NK-92 treated with Interleukin-12 subunit alpha and Interleukin-12 subunit beta, amount 100 ng/mL, for 24 hours (cell line): ENCODE results near the gene PIGK.
"Not testable (repeated sequence)": the region's sequence is repeated elsewhere in the genome, so short reads cannot be mapped to it uniquely, and the experiment has no call there.

ENCODE experiments used
- DNase-seq: peaks from one replicate; lab custom pipeline; 2025; lab: John Stamatoyannopoulos, UW

The PIGK gene

GRCh38 chr1:77219166-77219887 lies at the start of gene PIGK:
Gene PIGK, minus strand, starts transcription at chr1:77219430. Its CDS starts 28 bp downstream, at chr1:77219402.
- DNase-seq: peak; percentile 82

DNA sequence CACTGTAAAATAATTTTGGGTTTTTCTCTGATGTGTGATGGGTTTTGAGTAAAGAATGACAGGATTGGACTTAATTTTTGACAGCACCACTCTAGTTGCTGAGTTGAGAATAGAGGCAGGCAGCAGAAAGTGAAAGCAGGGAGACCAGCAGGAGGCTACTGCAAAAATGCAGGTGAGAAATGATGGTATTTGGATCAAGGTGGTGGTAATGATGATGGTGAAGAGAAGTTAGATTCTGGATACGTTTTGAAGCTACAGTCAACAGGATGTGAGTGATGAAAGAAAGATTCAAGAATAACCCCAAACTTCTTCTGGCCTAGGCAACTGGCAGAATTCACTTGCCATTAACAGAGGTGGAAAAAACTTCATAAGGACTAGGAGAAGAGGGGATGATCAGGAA lies 47.8 kb upstream of the PIGK start:
- DNase-seq: no peak

DNA sequence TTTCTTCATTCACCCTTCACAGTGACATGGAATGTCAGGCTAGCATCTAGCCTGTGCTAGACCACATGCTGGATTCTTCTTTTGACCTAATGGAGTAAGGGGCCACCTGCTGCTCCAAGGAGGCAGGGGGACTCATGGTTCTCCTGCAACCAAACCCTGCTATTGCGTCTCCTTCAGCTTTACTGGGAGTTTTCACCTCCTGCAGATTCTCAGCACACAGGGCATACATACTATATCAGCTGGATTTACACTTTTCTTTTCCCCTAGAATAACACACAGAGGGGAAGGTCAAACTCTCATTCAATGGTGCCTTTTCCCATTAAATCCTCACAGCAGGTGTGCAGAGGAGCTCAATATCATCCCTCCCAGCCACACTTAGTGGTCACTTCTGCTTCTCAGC lies 46.0 kb upstream of the PIGK start:
- no peak for DNase-seq

GRCh38 chr1:77263708-77264107 lies 44.5 kb upstream of the PIGK start:
- no peak for DNase-seq

- no peak for DNase-seq
Measured at GRCh38 chr1:77253211-77253610, 34.0 kb upstream of the PIGK start.

- no peak for DNase-seq
Measured at GRCh38 chr1:77250126-77250525, 30.9 kb upstream of the PIGK start.

DNA sequence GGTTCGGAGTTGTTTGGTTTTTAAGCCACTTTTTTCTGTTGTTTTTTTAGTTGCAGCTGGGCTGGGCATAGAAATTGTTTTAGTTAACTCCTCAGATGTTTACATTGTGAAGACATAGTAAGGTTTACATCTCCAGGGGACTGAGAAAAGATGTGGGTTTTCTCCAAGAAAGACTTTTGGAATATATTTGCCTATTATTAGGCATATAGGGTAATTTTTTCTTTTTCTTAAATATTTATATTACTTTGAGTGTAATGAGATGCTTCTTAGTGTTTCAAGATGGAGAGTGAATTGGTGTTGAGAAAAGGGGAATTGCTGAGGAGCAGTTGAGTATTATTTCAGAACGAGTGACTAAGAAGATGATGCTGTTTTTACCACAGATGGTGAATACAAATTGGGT lies 26.6 kb upstream of the PIGK start:
- no peak for DNase-seq

DNA sequence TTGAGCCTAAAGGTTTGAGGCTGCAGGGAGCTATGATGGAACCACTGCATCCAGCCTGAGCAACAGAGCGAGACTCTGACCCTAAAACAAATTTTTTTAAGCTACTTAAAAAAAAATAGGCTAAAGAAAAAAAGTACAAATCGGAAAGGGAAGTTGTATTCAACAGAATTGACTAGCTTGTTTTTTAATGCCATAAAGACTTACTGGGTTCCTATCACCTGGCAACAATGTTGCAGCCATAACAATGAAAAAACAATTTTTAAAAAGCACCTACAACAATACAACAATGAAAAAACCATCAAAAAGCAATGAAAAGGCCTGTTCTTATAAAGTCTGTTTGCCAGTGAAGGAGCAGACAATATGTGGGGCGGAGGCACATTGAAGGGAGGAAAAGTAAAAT lies 20.1 kb upstream of the PIGK start:
- no peak for DNase-seq

DNA sequence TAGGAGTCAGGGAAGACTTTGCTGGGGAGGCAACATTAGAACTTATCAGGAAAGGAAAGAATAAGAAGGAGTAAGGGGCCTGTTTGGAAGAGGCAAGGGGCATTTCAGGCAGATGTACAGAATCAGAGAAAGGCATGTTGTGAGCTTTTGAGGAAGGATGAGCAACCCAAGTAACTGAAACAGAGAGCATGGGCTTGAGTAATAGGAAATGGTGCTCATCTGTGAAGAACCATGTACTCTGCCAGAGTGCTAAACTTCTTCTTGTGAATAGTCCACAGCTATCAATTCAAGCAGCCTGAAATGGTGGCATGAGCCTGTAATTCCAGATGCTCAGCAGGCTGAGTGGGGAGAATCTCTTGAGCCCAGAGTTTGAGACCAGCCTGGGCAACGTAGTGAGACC lies 19.2 kb upstream of the PIGK start:
- no peak for DNase-seq

- DNase-seq: no peak
Measured at GRCh38 chr1:77234943-77235342, 15.7 kb upstream of the PIGK start.

- no peak for DNase-seq
Measured at GRCh38 chr1:77234096-77234495, 14.9 kb upstream of the PIGK start.

DNA sequence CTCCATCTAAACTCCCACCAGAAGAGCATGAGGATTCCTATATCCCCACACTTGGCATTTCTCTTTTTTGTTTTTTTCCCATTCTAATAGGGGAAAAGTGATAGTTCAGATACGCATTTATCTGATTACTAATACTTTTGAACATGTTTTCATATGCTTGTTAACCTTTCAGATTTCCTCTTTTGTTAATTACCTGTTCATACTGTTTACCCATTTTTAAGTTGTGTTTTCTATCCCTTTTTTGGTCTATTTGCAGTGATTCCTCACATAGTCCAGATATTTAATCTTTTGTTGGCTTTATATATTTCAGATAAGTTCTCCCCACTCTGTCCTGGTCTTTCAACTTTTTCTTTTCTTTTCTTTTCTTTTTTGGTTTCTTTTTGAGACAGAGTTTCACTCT lies 13.6 kb upstream of the PIGK start:
- no peak for DNase-seq

- no peak for DNase-seq
Measured at GRCh38 chr1:77230051-77230450, 10.8 kb upstream of the PIGK start.

- DNase-seq: no peak
Measured at GRCh38 chr1:77228836-77229235, 9.6 kb upstream of the PIGK start.

DNA sequence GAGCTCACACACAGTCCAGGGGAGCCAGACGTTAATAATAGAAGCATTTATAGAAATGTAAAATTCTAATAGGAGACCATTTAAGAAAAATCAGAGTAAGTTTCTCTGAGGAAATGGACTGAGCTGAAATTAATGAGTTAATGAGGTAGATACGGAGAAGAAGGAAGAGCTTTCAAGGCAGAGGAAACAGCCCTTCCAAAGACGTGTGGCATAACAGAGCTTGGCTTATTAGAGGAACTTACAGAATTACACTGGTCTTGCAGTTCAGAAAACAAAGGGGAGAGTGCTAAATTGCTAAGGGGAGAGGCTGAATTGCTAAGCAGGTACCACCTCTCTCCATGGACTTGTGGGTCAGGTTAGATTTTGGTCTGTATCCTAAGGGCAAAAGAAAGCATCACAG lies 8.2 kb upstream of the PIGK start:
- DNase-seq: no peak

DNA sequence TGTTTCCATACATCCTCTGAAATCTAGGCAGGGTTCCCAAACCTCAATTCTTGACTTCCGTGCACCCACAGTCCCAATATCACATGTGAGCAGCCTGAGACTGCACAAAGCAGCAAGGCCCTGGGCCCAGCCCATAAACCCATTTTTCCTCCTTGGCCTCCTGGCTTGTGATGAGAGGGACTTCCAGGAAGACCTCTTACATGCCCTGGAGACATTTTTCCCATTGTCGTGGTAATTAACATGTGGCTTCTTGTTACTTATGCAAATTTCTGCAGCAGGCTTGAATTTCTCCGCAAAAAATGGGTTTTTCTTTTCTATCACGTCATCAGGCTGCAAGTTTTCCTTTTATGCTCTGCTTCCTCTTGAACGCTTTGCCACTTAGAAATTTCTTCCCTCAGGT lies 3.3 kb upstream of the PIGK start:
- no peak for DNase-seq

DNA sequence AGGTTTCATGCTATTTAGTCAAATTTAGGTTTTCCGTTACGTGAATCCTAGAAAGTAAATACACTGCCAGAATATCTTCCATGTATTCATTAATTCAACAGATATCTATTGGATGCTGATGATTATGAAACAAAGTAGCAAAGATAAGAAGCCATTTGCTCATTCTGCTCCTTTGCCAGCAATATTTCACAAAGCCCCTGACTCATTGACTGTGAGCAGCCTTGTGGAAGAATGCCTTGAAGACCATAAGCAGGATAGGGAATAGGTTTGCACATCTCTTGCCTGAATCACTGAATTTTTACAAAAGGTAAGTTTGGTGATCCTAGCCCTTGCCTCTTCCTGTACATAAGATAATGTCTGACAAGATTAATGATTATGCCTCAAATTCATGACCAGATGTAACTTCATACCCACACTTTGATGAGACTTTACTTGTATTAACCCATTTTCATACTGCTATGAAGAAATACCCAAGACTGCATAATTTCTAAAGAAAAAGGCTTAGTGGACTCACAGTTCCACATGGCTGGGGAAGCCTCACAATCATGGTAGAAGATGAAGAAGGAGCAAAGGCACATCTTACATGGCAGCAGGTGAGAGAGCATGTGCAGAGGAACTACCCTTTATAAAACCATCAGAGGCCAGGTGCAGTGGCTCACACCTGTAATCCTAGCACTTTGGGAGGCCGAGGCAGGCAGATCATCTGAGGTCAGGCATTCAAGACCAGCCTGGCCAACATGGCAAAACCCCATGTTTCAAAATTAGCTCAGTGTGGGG lies 1.6 kb upstream of the PIGK start:
- DNase-seq: no peak

DNA sequence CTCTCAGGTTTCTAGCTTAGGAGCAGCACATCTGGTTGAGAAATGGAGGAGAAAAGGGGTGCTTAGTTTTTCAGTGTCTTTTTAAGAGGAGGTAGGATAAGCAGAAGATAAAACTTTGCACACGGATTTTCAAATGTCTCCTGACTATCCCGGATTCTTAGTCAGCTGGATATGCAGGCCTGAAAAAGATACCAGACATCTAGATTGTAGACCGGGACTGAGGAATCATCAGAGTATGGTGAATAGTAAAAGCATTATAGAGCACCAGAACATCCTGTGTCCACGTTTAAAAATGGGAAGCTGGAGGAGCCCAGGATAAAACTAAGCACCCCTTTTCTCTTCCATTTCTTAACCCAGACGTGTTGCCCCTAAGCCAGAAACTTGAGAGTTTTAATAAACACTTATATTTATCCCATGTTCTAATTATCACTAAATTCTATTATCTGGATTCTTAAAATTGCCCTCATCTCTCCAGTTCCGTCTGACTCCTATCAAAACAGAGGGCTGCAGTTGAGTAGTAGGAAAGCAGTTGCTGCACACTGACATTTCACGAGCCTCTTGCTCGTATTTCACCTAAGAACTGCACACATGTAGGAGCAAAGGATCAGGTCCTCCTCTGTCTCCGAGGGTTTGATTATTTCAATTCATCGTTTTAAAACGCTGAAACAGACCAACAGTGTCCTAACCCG lies 609 bp downstream of the PIGK start:
- no peak for DNase-seq

DNA sequence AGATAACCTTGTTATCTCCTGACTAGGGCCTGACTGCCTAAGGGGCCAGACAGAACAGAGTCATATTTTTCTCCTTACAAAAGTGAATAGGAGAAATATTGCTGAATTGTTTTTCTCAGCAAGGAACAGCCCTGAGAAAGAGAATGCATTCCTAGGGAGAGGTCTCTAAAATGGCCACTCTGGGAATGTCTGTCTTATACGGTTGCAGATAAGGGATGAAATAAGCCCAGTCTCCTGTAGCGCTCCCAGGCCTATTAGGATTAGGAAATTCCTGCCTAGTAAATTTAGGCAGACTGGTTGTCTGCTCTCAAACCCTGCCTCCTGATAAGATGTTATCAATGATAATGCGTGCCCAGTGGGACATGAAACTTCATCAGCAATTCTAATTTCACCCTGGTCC lies 15.2 kb downstream of the PIGK start:
- DNase-seq: not testable (repeated sequence)

- no peak for DNase-seq
Measured at GRCh38 chr1:77202751-77203150, 16.5 kb downstream of the PIGK start.

- no peak for DNase-seq
Measured at GRCh38 chr1:77200806-77201205, 18.4 kb downstream of the PIGK start.

DNA sequence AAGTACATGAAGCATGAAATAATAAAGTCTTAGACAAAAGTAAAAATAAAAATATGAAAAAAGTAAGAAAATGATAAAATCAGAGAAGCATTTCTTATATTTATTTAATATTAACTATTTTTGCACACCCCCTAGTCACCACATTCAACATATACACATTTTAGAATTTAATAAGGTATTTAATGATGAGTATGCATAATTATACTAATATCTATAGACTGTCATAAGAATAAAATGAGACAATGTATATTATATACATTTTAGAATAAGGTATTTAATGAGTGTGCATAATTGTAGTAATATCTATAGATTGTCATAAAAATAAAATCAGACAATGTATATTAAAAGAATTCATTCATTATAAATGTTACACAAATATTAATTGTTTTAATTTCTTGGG lies 18.9 kb downstream of the PIGK start:
- DNase-seq: no peak

DNA sequence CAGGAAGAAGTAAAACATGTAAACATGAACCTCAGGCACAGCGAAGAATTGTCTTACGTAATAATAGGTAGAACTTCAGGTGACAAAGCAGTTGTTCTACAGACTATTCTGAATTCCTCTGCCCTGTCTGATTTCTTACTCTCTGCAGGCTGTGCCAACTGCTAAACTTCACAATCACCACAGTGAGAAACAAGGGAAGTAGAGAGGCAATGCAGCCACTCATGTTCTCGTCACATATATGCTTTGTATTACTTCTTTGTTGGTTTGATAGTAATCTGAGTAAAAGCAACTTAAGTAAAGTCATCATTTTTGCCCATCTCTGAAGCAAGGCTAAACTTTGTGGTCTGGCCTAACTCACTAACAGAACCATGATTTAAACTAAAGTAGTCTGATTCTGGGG lies 21.9 kb downstream of the PIGK start:
- DNase-seq: no peak
